Liver (tissue), 9 donors: ENCODE data around the gene MEP1A. TPM values are rescaled to one million over a fixed set of nuclear protein-coding genes. Genes with fewer than 3 reads are reported as not detected.

Source experiments
- DNase-seq: peaks from one replicate; pipeline ENCODE4 v3.0.0-alpha.2; 2017; ENCODE audit warnings: low spot score
- H3K27ac ChIP-seq, 2 donors: one replicate each; pipeline ENCODE4 v1.7.0; 2013; ENCODE audit warnings: inconsistent platforms in 2 of 2, low read length in 2 of 2, control low read depth in 1 of 2, low read depth in 1 of 2, mild to moderate bottlenecking in 1 of 2
- H3K27me3 ChIP-seq, 4 donors: one replicate each; pipeline versions ENCODE4 v1.6.1 to v1.7.0; 2013; ENCODE audit warnings: low read length in 3 of 4, inconsistent platforms in 1 of 4, mild to moderate bottlenecking in 1 of 4, moderate library complexity in 1 of 4; ENCODE audit not compliant: control insufficient read depth in 4 of 4, insufficient read depth in 4 of 4
- H3K36me3 ChIP-seq, 4 donors: one replicate each; pipeline versions ENCODE4 v1.6.1 to v1.7.0; 2013; ENCODE audit warnings: low read length in 3 of 4, mild to moderate bottlenecking in 3 of 4, low read depth in 1 of 4, moderate library complexity in 1 of 4; ENCODE audit not compliant: control insufficient read depth in 4 of 4, insufficient read depth in 3 of 4
- H3K4me1 ChIP-seq, 4 donors: one replicate each; pipeline versions ENCODE4 v1.6.1 to v1.7.0; 2013; ENCODE audit warnings: low read length in 3 of 4, mild to moderate bottlenecking in 3 of 4, moderate library complexity in 1 of 4; ENCODE audit not compliant: control insufficient read depth in 4 of 4, insufficient read depth in 4 of 4
- H3K4me3 ChIP-seq, 3 donors: one replicate each; pipeline versions ENCODE4 v1.6.1 to v1.7.0; 2013; ENCODE audit warnings: low read length in 3 of 3, control low read depth in 1 of 3, low read depth in 1 of 3, mild to moderate bottlenecking in 1 of 3
- H3K9ac ChIP-seq, 2 donors: one replicate each; pipeline ENCODE4 v1.7.0; 2013; ENCODE audit warnings: low read length in 2 of 2, mild to moderate bottlenecking in 2 of 2, moderate library complexity in 2 of 2, control low read depth in 1 of 2, low read depth in 1 of 2
- H3K9me3 ChIP-seq, 4 donors: one replicate each; pipeline versions ENCODE4 v1.6.1 to v1.7.0; 2013; ENCODE audit warnings: low read length in 3 of 4; ENCODE audit not compliant: control insufficient read depth in 4 of 4
- EGR1 ChIP-seq, 2 donors: IDR thresholded peaks; 2 replicates each; pipeline ENCODE4 v1.6.1; 2016 to 2018; ENCODE audit warnings: antibody characterized with exemption in 2 of 2, low read depth in 2 of 2
- FOXA1 ChIP-seq: IDR thresholded peaks from 2 replicates; pipeline ENCODE4 v1.6.1; 2016; ENCODE audit warnings: antibody characterized with exemption
- FOXA2 ChIP-seq: IDR thresholded peaks from 2 replicates; pipeline ENCODE4 v1.6.1; 2016; ENCODE audit warnings: antibody characterized with exemption
- GABPA ChIP-seq, 2 donors: IDR thresholded peaks in 1 of 2; conservative IDR thresholded peaks in 1 of 2; 2 replicates each; pipeline ENCODE4 v1.6.1; 2016; ENCODE audit warnings: antibody characterized with exemption in 2 of 2, mild to moderate bottlenecking in 1 of 2, moderate library complexity in 1 of 2
- HNF4A ChIP-seq, 2 donors: conservative IDR thresholded peaks; 2 replicates each; pipeline ENCODE4 v1.6.1; 2016; ENCODE audit warnings: antibody characterized with exemption in 2 of 2, mild to moderate bottlenecking in 2 of 2
- HNF4G ChIP-seq: IDR thresholded peaks from 2 replicates; pipeline ENCODE4 v1.6.1; 2016; ENCODE audit warnings: antibody characterized with exemption
- JUND ChIP-seq, 2 donors: IDR thresholded peaks; 2 replicates each; pipeline ENCODE4 v1.6.1; 2016; ENCODE audit warnings: antibody characterized with exemption in 2 of 2
- NR2F2 ChIP-seq: IDR thresholded peaks from 2 replicates; pipeline ENCODE4 v1.6.1; 2016; ENCODE audit warnings: antibody characterized with exemption
- RAD21 ChIP-seq, 2 donors: IDR thresholded peaks; 2 replicates each; pipeline ENCODE4 v1.6.1; 2016; ENCODE audit warnings: antibody characterized with exemption in 2 of 2, mild to moderate bottlenecking in 2 of 2
- RXRA ChIP-seq, 2 donors: IDR thresholded peaks; 2 replicates each; pipeline ENCODE4 v1.6.1; 2017 to 2018; ENCODE audit warnings: antibody characterized with exemption in 2 of 2, mild to moderate bottlenecking in 1 of 2
- SP1 ChIP-seq: IDR thresholded peaks from 2 replicates; pipeline ENCODE4 v1.6.1; 2018; ENCODE audit warnings: antibody characterized with exemption, mild to moderate bottlenecking
- TAF1 ChIP-seq: conservative IDR thresholded peaks from 2 replicates; pipeline ENCODE4 v1.6.1; 2016; ENCODE audit warnings: antibody characterized with exemption, mild to moderate bottlenecking
- YY1 ChIP-seq: IDR thresholded peaks from 2 replicates; pipeline ENCODE4 v1.6.1; 2016; ENCODE audit warnings: antibody characterized with exemption, mild to moderate bottlenecking
- WGBS: extraction: QIAGEN DNeasy Blood & Tissue Kit; methylation state at CpG from one replicate; pipeline ENCODE4 v1.1.7; 2013; 5-methylcytosine and 5-hydroxymethylcytosine counted together
- polyA plus RNA-seq, 2 donors: library from polyadenylated mRNA; stranded (reverse) in 1 of 2; unstranded in 1 of 2; fragments of 200-250 nt in 1 of 2; fragments of >200 nt in 1 of 2; fragmentation: Nextera tagmentation in 1 of 2; extraction: Ambion mirVana in 1 of 2; gene quantifications; one replicate each; pipeline versions ENCODE4 v1.2.1 to v1.2.3, GENCODE V29; 2013 to 2015
- total RNA-seq, 2 donors: library from RNA; depleted of rRNA; stranded (reverse); fragments of >200 nt; gene quantifications; one replicate each; pipeline ENCODE4 v1.2.3, GENCODE V29; 2014
- TF ChIP-seq, protein P1 (sequence below): IDR thresholded peaks from 2 replicates; pipeline ENCODE4 v1.6.1; 2016; ENCODE audit warnings: antibody characterized with exemption
- TF ChIP-seq, protein P2 (sequence below): IDR thresholded peaks from 2 replicates; pipeline ENCODE4 v1.6.1; 2016; ENCODE audit warnings: antibody characterized with exemption, mild to moderate bottlenecking
- TF ChIP-seq, protein P3 (sequence below): fragments of 150-350 bp; IDR thresholded peaks from 2 replicates; pipeline ENCODE4 v1.5.1; 2017; ENCODE audit warnings: improper control_type of control experiment, low read depth, low read length; ENCODE audit not compliant: missing input control
- TF ChIP-seq, protein P4 (sequence below): IDR thresholded peaks from 2 replicates; pipeline ENCODE4 v1.6.1; 2016; ENCODE audit warnings: antibody characterized with exemption
- TF ChIP-seq, protein P5 (sequence below): IDR thresholded peaks from 2 replicates; pipeline ENCODE4 v1.6.1; 2016; ENCODE audit warnings: antibody characterized with exemption
- donor health status: healthy.
- donor health status: healthy.
- donor health status: healthy.
- donor health status: healthy.
- donor health status: healthy.

Gene MEP1A
- total and polyA plus RNA-seq, 4 donors, result 0.01 to 1.8 (median 0.08) TPM; not detected in 1

DNA sequence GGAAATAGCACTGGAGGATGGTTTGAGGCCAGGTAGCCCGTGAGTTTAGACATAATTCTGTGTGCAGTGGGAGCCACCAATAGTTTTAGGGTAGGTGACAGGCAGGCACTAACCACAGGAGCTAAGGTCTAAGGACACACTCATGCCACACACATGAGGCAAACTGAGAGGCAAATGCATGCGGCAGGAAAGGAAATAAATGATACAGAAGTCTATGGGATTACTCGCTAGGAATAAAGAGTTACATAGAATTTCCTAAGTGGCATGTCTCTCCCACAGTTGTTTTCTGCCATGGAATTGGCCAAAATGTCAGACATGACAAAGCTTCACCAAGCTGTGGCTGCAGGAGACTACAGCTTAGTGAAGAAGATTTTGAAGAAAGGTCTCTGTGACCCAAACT lies 41.5 kb upstream of the MEP1A start:
- 89% methylated on average over 3 of the region's 3 CpGs for WGBS
- H3K9me3 ChIP-seq, result no peaks in the 10 kb centered on the region
- no peaks in the 10 kb centered on the region for H3K27me3 ChIP-seq
- no peak for DNase-seq
- H3K4me1 ChIP-seq, result no peaks in the 10 kb centered on the region
- H3K27ac ChIP-seq, result no peak overlapping the region
- H3K4me3 ChIP-seq, result no peak overlapping the region
- no peaks in the 10 kb centered on the region for H3K36me3 ChIP-seq
- no peak overlapping the region for H3K9ac ChIP-seq
- TF ChIP-seq JUND (IDR thresholded peaks at IDR 0.05), result no peak
- TF ChIP-seq SP1, result no peak
- TF ChIP-seq, protein P1, sequence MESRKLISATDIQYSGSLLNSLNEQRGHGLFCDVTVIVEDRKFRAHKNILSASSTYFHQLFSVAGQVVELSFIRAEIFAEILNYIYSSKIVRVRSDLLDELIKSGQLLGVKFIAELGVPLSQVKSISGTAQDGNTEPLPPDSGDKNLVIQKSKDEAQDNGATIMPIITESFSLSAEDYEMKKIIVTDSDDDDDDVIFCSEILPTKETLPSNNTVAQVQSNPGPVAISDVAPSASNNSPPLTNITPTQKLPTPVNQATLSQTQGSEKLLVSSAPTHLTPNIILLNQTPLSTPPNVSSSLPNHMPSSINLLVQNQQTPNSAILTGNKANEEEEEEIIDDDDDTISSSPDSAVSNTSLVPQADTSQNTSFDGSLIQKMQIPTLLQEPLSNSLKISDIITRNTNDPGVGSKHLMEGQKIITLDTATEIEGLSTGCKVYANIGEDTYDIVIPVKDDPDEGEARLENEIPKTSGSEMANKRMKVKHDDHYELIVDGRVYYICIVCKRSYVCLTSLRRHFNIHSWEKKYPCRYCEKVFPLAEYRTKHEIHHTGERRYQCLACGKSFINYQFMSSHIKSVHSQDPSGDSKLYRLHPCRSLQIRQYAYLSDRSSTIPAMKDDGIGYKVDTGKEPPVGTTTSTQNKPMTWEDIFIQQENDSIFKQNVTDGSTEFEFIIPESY, result no peak
- no peak for TF ChIP-seq TAF1
- no peak for TF ChIP-seq RAD21 (IDR thresholded peaks at IDR 0.05)
- no peak for TF ChIP-seq FOXA1
- TF ChIP-seq NR2F2, result no peak
- no peak for TF ChIP-seq EGR1 (IDR thresholded peaks at IDR 0.05; ENCODE audit: low read depth in 2 of 2)

DNA sequence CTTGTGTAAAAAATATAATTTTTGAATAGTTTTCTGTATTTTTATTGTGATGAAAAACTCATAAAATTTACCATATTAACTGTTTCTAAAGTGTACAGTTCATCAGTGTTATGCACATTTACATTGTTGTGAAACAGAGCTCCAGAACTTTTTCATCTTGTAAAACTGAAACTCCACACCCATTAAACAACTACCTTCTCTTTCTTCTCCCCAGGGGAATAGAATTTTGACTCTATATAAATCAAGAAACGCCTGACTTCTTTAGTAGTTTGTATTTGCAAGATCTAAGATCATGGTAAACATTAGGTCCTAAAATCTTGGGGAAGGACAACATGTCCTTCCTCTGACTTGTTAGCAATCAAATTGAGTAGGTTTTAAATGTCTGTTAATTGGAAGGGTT lies 37.3 kb upstream of the MEP1A start:
- Histone ChIP-seq H3K4me1 (no peaks in the 10 kb centered on the region), H3K4me3 (no peak overlapping the region), H3K9ac (no peak overlapping the region), H3K9me3 (no peaks in the 10 kb centered on the region), H3K36me3 (no peaks in the 10 kb centered on the region), H3K27ac (no peak overlapping the region), H3K27me3 (peaks cover 0 to 2% (median 0%) of the 10 kb centered on the region in 4 donors)
- no peak for DNase-seq
- 57% methylated on average over 1 of the region's 1 CpG for WGBS
- no peak for TF ChIP-seq YY1
- TF ChIP-seq, protein P2, sequence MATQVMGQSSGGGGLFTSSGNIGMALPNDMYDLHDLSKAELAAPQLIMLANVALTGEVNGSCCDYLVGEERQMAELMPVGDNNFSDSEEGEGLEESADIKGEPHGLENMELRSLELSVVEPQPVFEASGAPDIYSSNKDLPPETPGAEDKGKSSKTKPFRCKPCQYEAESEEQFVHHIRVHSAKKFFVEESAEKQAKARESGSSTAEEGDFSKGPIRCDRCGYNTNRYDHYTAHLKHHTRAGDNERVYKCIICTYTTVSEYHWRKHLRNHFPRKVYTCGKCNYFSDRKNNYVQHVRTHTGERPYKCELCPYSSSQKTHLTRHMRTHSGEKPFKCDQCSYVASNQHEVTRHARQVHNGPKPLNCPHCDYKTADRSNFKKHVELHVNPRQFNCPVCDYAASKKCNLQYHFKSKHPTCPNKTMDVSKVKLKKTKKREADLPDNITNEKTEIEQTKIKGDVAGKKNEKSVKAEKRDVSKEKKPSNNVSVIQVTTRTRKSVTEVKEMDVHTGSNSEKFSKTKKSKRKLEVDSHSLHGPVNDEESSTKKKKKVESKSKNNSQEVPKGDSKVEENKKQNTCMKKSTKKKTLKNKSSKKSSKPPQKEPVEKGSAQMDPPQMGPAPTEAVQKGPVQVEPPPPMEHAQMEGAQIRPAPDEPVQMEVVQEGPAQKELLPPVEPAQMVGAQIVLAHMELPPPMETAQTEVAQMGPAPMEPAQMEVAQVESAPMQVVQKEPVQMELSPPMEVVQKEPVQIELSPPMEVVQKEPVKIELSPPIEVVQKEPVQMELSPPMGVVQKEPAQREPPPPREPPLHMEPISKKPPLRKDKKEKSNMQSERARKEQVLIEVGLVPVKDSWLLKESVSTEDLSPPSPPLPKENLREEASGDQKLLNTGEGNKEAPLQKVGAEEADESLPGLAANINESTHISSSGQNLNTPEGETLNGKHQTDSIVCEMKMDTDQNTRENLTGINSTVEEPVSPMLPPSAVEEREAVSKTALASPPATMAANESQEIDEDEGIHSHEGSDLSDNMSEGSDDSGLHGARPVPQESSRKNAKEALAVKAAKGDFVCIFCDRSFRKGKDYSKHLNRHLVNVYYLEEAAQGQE, result no peak
- no peak for TF ChIP-seq GABPA (IDR thresholded peaks at IDR 0.05 in 1 of 2, conservative IDR thresholded peaks at IDR 0.05 in 1 of 2)
- TF ChIP-seq HNF4G, result no peak
- TF ChIP-seq, protein P3, sequence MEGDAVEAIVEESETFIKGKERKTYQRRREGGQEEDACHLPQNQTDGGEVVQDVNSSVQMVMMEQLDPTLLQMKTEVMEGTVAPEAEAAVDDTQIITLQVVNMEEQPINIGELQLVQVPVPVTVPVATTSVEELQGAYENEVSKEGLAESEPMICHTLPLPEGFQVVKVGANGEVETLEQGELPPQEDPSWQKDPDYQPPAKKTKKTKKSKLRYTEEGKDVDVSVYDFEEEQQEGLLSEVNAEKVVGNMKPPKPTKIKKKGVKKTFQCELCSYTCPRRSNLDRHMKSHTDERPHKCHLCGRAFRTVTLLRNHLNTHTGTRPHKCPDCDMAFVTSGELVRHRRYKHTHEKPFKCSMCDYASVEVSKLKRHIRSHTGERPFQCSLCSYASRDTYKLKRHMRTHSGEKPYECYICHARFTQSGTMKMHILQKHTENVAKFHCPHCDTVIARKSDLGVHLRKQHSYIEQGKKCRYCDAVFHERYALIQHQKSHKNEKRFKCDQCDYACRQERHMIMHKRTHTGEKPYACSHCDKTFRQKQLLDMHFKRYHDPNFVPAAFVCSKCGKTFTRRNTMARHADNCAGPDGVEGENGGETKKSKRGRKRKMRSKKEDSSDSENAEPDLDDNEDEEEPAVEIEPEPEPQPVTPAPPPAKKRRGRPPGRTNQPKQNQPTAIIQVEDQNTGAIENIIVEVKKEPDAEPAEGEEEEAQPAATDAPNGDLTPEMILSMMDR, result no peak
- TF ChIP-seq, protein P1, result no peak
- TF ChIP-seq TAF1, result no peak
- no peak for TF ChIP-seq HNF4A (conservative IDR thresholded peaks at IDR 0.05)
- TF ChIP-seq, protein P4, sequence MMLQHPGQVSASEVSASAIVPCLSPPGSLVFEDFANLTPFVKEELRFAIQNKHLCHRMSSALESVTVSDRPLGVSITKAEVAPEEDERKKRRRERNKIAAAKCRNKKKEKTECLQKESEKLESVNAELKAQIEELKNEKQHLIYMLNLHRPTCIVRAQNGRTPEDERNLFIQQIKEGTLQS, result no peak
- TF ChIP-seq, protein P5, sequence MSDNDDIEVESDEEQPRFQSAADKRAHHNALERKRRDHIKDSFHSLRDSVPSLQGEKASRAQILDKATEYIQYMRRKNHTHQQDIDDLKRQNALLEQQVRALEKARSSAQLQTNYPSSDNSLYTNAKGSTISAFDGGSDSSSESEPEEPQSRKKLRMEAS, result no peak
- no peak for TF ChIP-seq RXRA (IDR thresholded peaks at IDR 0.05)
- no peak for TF ChIP-seq JUND (IDR thresholded peaks at IDR 0.05)
- no peak for TF ChIP-seq SP1
- TF ChIP-seq RAD21 (IDR thresholded peaks at IDR 0.05), result no peak
- TF ChIP-seq EGR1 (IDR thresholded peaks at IDR 0.05; ENCODE audit: low read depth in 2 of 2), result no peak
- TF ChIP-seq FOXA1, result no peak
- no peak for TF ChIP-seq FOXA2
- TF ChIP-seq NR2F2, result no peak
